ENCODE data around the gene ZNF83. TPM values are rescaled to one million over a fixed set of nuclear protein-coding genes. Genes with fewer than 3 reads are reported as not detected.

The ZNF83 gene
- total RNA-seq, 1 experiment from 2014 or later = 45.4 TPM

- H3K79me2 ChIP-seq (ENCODE audit: low read length) = peaks cover 20% of the 10 kb centered on the region; the same call in 1 of the 2 replicates
- H3K27ac ChIP-seq (ENCODE audit: low read length) = peak overlapping the region; percentile 88
- no peaks in the 10 kb centered on the region for H3K9me2 ChIP-seq (replicated peaks; ENCODE audit: low read length)
- peak overlapping the region; percentile 44 for H3K4me2 ChIP-seq (ENCODE audit: low read length)
- peaks cover 77% of the 10 kb centered on the region for H3K36me3 ChIP-seq (ENCODE audit: low read depth, low read length)
- H3K4me1 ChIP-seq (ENCODE audit: insufficient read depth, low read length) = peaks cover 40% of the 10 kb centered on the region
- peak; percentile 2 for DNase-seq
- peak overlapping the region; percentile 42 for H3K9ac ChIP-seq (ENCODE audit: low read length)
- H3K27me3 ChIP-seq (ENCODE audit: low read length) = no peaks in the 10 kb centered on the region
- TF ChIP-seq EZH2 (IDR thresholded peaks at IDR 0.05; ENCODE audit: low read length, unreplicated experiment) = no peak
- TF ChIP-seq CTCF (conservative IDR thresholded peaks at IDR 0.05; ENCODE audit: low read depth, low read length) = no peak
- no peak for TF ChIP-seq EZH2phosphoT487 (IDR thresholded peaks at IDR 0.05; ENCODE audit: borderline replicate concordance, low read length)
- H4K20me1 ChIP-seq (ENCODE audit: low read length) = no peaks in the 10 kb centered on the region
- TSS peak; percentile 76 for BruUV-seq (replicated peaks)
- ATAC-seq = peak; percentile 44
- H3K4me3 ChIP-seq (ENCODE audit: low read length) = peak overlapping the region; percentile 6; the same call in 1 of the 2 replicates
- intact Hi-C loops (cut with micrococcal nuclease) = loop anchor here (2.0 kb wide), 1 partner anchor 26 kb away; no protein-coding TSS in a partner anchor
- no peak overlapping the region for H2AFZ ChIP-seq (ENCODE audit: low read length)
- CTCF ChIA-PET = no interaction called here
- no peaks in the 10 kb centered on the region for H3F3A ChIP-seq (ENCODE audit: low read length, unreplicated experiment)
- no peaks in the 10 kb centered on the region for H3K9me3 ChIP-seq (ENCODE audit: low read length)
- POLR2A ChIA-PET (ENCODE audit: unreplicated experiment) = no interaction called here
Observed at GRCh38 chr19:52665027-52665426, 26.9 kb upstream of the ZNF83 start.

GRCh38 chr19:52664461-52664860 lies 26.3 kb upstream of the ZNF83 start:
- ChIA-PET POLR2A (ENCODE audit: unreplicated experiment) (no interaction called here), CTCF (no interaction called here)
- Histone ChIP-seq H3K4me2 (ENCODE audit: low read length) (no peak overlapping the region), H3K9me2 (replicated peaks; ENCODE audit: low read length) (no peaks in the 10 kb centered on the region), H3K79me2 (ENCODE audit: low read length) (peaks cover 20% of the 10 kb centered on the region; the same call in 1 of the 2 replicates), H3F3A (ENCODE audit: low read length, unreplicated experiment) (no peaks in the 10 kb centered on the region), H3K36me3 (ENCODE audit: low read depth, low read length) (peaks cover 79% of the 10 kb centered on the region), H4K20me1 (ENCODE audit: low read length) (no peaks in the 10 kb centered on the region), H3K4me3 (ENCODE audit: low read length) (no peak overlapping the region), H3K9me3 (ENCODE audit: low read length) (no peaks in the 10 kb centered on the region), H3K9ac (ENCODE audit: low read length) (no peak overlapping the region), H3K27me3 (ENCODE audit: low read length) (no peaks in the 10 kb centered on the region), H3K4me1 (ENCODE audit: insufficient read depth, low read length) (peaks cover 40% of the 10 kb centered on the region), H2AFZ (ENCODE audit: low read length) (no peak overlapping the region), H3K27ac (ENCODE audit: low read length) (peak overlapping the region; percentile 88)
- no peak for ATAC-seq
- DNase-seq = no peak
- TF ChIP-seq EZH2phosphoT487 (IDR thresholded peaks at IDR 0.05; ENCODE audit: borderline replicate concordance, low read length) (no peak), EZH2 (IDR thresholded peaks at IDR 0.05; ENCODE audit: low read length, unreplicated experiment) (no peak), CTCF (conservative IDR thresholded peaks at IDR 0.05; ENCODE audit: low read depth, low read length) (no peak)
- intact Hi-C loops (cut with micrococcal nuclease) = loop anchor here (2.0 kb wide), 1 partner anchor 26 kb away; no protein-coding TSS in a partner anchor
- BruUV-seq (replicated peaks) = no TSS peak

GRCh38 chr19:52662631-52663030 lies 24.5 kb upstream of the ZNF83 start:
- no TSS peak for BruUV-seq (replicated peaks)
- Histone ChIP-seq H3K27ac (ENCODE audit: low read length) (peak overlapping the region; percentile 58), H3K9me3 (ENCODE audit: low read length) (no peaks in the 10 kb centered on the region), H3K4me3 (ENCODE audit: low read length) (no peak overlapping the region), H3F3A (ENCODE audit: low read length, unreplicated experiment) (no peaks in the 10 kb centered on the region), H3K36me3 (ENCODE audit: low read depth, low read length) (peaks cover 77% of the 10 kb centered on the region), H3K4me2 (ENCODE audit: low read length) (peak overlapping the region; percentile 15; the same call in 1 of the 2 replicates), H3K9ac (ENCODE audit: low read length) (no peak overlapping the region), H3K4me1 (ENCODE audit: insufficient read depth, low read length) (peaks cover 40% of the 10 kb centered on the region), H3K79me2 (ENCODE audit: low read length) (peaks cover 20% of the 10 kb centered on the region; the same call in 1 of the 2 replicates), H3K27me3 (ENCODE audit: low read length) (no peaks in the 10 kb centered on the region), H3K9me2 (replicated peaks; ENCODE audit: low read length) (no peaks in the 10 kb centered on the region), H4K20me1 (ENCODE audit: low read length) (no peaks in the 10 kb centered on the region), H2AFZ (ENCODE audit: low read length) (no peak overlapping the region)
- TF ChIP-seq EZH2phosphoT487 (IDR thresholded peaks at IDR 0.05; ENCODE audit: borderline replicate concordance, low read length) = no peak
- TF ChIP-seq EZH2 (IDR thresholded peaks at IDR 0.05; ENCODE audit: low read length, unreplicated experiment) = no peak
- no peak for TF ChIP-seq CTCF (conservative IDR thresholded peaks at IDR 0.05; ENCODE audit: low read depth, low read length)
- CTCF ChIA-PET = no interaction called here
- peak; percentile 81 for ATAC-seq
- POLR2A ChIA-PET (ENCODE audit: unreplicated experiment) = interaction anchor here (0.6 kb wide), 1 partner anchor 177 kb away, joined by 9 read pairs; no protein-coding TSS in a partner anchor
- intact Hi-C loops (cut with micrococcal nuclease) = no loop called here
- peak; percentile 88 for DNase-seq

Data from PC-3 (cell line).